Measurements from ENCODE around the gene RNF213.

RNF213 gene

DNA sequence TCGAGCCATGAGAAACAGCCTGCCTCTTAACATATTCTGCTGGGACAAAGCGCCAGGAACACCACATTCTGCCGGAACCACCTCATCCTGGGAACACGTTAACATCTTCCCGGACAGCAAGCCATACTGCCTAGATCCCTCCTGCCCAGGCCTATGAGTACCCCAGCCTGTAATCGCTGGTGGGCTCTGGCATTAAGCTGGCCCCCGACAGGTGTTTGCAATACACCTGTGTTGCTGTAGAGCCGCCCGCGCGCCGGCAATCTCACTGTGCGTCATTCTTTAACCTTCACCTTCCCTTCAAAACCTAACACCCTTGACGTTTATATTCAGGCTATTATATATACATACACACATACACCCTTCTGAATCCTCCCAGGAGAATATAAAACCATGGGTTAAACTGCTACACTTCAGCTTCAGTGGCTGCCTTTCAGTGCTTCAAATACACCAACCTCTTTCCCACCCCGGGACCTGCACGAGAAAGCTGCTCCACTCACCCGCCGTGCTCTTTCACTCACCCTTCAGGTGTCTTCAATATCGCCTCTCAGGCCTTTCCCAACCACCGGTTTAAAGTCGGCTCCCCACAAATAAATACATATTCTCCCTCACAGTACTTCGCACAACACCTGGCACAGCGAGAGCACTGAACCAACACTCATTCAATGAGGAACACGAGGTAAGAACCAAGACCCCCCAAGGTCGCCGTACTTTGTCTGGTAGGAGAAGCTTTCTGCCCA lies 153.3 kb downstream of the RNF213 start:
- peak overlapping the region; percentile 80; the same call in 1 of the 2 replicates for H2AFZ ChIP-seq (ENCODE audit: low read length)
- no peaks in the 10 kb centered on the region for H3K36me3 ChIP-seq (replicated peaks; ENCODE audit: insufficient read depth, low read length)
- H3K9ac ChIP-seq (ENCODE audit: low read length): no peak overlapping the region
- H3K27ac ChIP-seq (ENCODE audit: low read length): no peak overlapping the region
- peaks cover 31% of the 10 kb centered on the region for H3K27me3 ChIP-seq (replicated peaks; ENCODE audit: insufficient read depth, low read length)
- H3K4me2 ChIP-seq (ENCODE audit: low read depth, low read length): peak overlapping the region; percentile 99; the same call in 1 of the 2 replicates
- H3K4me1 ChIP-seq (ENCODE audit: low read length): no peaks in the 10 kb centered on the region
- H3K9me2 ChIP-seq (replicated peaks; ENCODE audit: insufficient read depth, low read length): no peaks in the 10 kb centered on the region
- no peaks in the 10 kb centered on the region for H4K20me1 ChIP-seq (ENCODE audit: insufficient read depth, low read length)
- TF ChIP-seq EZH2 (optimal IDR thresholded peaks at IDR 0.05; ENCODE audit: low read depth, low read length) (no peak), CTCF (IDR thresholded peaks at IDR 0.05; ENCODE audit: low read length) (no peak), EZH2phosphoT487 (IDR thresholded peaks at IDR 0.05; ENCODE audit: low read length) (no peak)
- DNase-seq: no peak
- no peaks in the 10 kb centered on the region for H3K9me3 ChIP-seq (replicated peaks; ENCODE audit: insufficient read depth, low read length)
- no peak overlapping the region for H3K4me3 ChIP-seq (ENCODE audit: low read length)
- H3K79me2 ChIP-seq (ENCODE audit: low read length): 0 out of 2 replicates have a peak, but pooled peaks cover 4% of the 10 kb centered on the region
- peaks cover 3% of the 10 kb centered on the region; the same call in 1 of the 2 replicates for H3F3A ChIP-seq (ENCODE audit: insufficient read depth, low read length)

GRCh38 chr17:80414508-80414802 lies 153.8 kb downstream of the RNF213 start:
- H3K4me2 ChIP-seq (ENCODE audit: low read depth, low read length): peak overlapping the region; percentile 99
- TF ChIP-seq CTCF (IDR thresholded peaks at IDR 0.05; ENCODE audit: low read length) (no peak), EZH2 (optimal IDR thresholded peaks at IDR 0.05; ENCODE audit: low read depth, low read length) (no peak), EZH2phosphoT487 (IDR thresholded peaks at IDR 0.05; ENCODE audit: low read length) (no peak)
- H4K20me1 ChIP-seq (ENCODE audit: insufficient read depth, low read length): no peaks in the 10 kb centered on the region
- peak overlapping the region; percentile 78; the same call in 1 of the 2 replicates for H3K9ac ChIP-seq (ENCODE audit: low read length)
- H3K4me3 ChIP-seq (ENCODE audit: low read length): peak overlapping the region; percentile 86
- no peaks in the 10 kb centered on the region for H3K9me3 ChIP-seq (replicated peaks; ENCODE audit: insufficient read depth, low read length)
- H3K79me2 ChIP-seq (ENCODE audit: low read length): 0 out of 2 replicates have a peak, but pooled peaks cover 4% of the 10 kb centered on the region
- no peaks in the 10 kb centered on the region for H3K36me3 ChIP-seq (replicated peaks; ENCODE audit: insufficient read depth, low read length)
- H3K4me1 ChIP-seq (ENCODE audit: low read length): no peaks in the 10 kb centered on the region
- H3F3A ChIP-seq (ENCODE audit: insufficient read depth, low read length): peaks cover 3% of the 10 kb centered on the region; the same call in 1 of the 2 replicates
- H3K27me3 ChIP-seq (replicated peaks; ENCODE audit: insufficient read depth, low read length): peaks cover 31% of the 10 kb centered on the region
- H2AFZ ChIP-seq (ENCODE audit: low read length): peak overlapping the region; percentile 80
- H3K9me2 ChIP-seq (replicated peaks; ENCODE audit: insufficient read depth, low read length): no peaks in the 10 kb centered on the region
- peak; percentile 10 for DNase-seq
- H3K27ac ChIP-seq (ENCODE audit: low read length): no peak overlapping the region

- TF ChIP-seq CTCF (IDR thresholded peaks at IDR 0.05; ENCODE audit: low read length): no peak
- TF ChIP-seq EZH2phosphoT487 (IDR thresholded peaks at IDR 0.05; ENCODE audit: low read length): no peak
Measured at GRCh38 chr17:80414803-80415625, 154.4 kb downstream of the RNF213 start, which contains the start of gene ENDOV. ENDOV (plus strand) TSS chr17:80415167; CDS start chr17:80415195, 28 bp downstream.

More at GRCh38 chr17:80414803-80415625, 154.4 kb downstream of the RNF213 start, which contains the start of gene ENDOV:
- H3K9me3 ChIP-seq (replicated peaks; ENCODE audit: insufficient read depth, low read length): no peaks in the 10 kb centered on the region
- peak within 1 kb of the TSS; percentile 78 for H3K9ac ChIP-seq (ENCODE audit: low read length)
- H3K36me3 ChIP-seq (replicated peaks; ENCODE audit: insufficient read depth, low read length): no peaks in the 10 kb centered on the region
- H3F3A ChIP-seq (ENCODE audit: insufficient read depth, low read length): peaks cover 3% of the 10 kb centered on the region; the same call in 1 of the 2 replicates
- 0 out of 2 replicates have a peak, but pooled peaks cover 4% of the 10 kb centered on the region for H3K79me2 ChIP-seq (ENCODE audit: low read length)
- no peaks in the 10 kb centered on the region for H3K4me1 ChIP-seq (ENCODE audit: low read length)
- H2AFZ ChIP-seq (ENCODE audit: low read length): peak within 1 kb of the TSS; percentile 80
- H3K27ac ChIP-seq (ENCODE audit: low read length): peak within 1 kb of the TSS; percentile 45; the same call in 1 of the 2 replicates
- H4K20me1 ChIP-seq (ENCODE audit: insufficient read depth, low read length): no peaks in the 10 kb centered on the region
- DNase-seq: peak; percentile 95
- peak within 1 kb of the TSS; percentile 86 for H3K4me3 ChIP-seq (ENCODE audit: low read length)
- no peaks in the 10 kb centered on the region for H3K9me2 ChIP-seq (replicated peaks; ENCODE audit: insufficient read depth, low read length)
- H3K27me3 ChIP-seq (replicated peaks; ENCODE audit: insufficient read depth, low read length): peaks cover 31% of the 10 kb centered on the region
- H3K4me2 ChIP-seq (ENCODE audit: low read depth, low read length): peak within 1 kb of the TSS; percentile 99
